Measurements from ENCODE around the gene OPCML. TPM values are rescaled to one million over a fixed set of nuclear protein-coding genes. Genes with fewer than 3 reads are reported as not detected.

The OPCML gene
- total RNA-seq, 1 donor from 2014 or later: 0.12 TPM

DNA sequence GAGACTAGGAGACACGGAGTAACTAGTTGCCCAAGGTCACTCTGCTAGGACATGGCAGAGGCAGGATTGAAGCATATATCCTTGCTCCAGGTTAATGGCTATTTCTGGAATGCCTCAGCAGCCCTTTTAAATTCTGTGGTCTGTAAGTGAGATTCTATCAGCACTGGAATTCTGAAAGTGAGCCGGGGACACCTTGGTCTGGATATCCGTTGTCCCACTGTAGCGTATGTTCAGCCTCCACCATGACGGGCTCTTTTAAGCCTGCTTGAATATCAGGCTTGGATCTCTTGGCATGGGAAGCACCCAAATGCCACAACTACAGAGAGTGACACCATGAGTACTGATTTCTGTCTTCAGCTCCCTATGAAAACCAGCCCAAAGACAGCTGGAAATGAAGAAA, 254.4 kb downstream of the OPCML start:
- H3K4me3 ChIP-seq: no peak overlapping the region
- H3K27me3 ChIP-seq (ENCODE audit: low read depth): no peaks in the 10 kb centered on the region
- H3K27ac ChIP-seq: no peak overlapping the region
- intact Hi-C loops (cut with DNase I): no loop called here
- TF ChIP-seq, protein P1, sequence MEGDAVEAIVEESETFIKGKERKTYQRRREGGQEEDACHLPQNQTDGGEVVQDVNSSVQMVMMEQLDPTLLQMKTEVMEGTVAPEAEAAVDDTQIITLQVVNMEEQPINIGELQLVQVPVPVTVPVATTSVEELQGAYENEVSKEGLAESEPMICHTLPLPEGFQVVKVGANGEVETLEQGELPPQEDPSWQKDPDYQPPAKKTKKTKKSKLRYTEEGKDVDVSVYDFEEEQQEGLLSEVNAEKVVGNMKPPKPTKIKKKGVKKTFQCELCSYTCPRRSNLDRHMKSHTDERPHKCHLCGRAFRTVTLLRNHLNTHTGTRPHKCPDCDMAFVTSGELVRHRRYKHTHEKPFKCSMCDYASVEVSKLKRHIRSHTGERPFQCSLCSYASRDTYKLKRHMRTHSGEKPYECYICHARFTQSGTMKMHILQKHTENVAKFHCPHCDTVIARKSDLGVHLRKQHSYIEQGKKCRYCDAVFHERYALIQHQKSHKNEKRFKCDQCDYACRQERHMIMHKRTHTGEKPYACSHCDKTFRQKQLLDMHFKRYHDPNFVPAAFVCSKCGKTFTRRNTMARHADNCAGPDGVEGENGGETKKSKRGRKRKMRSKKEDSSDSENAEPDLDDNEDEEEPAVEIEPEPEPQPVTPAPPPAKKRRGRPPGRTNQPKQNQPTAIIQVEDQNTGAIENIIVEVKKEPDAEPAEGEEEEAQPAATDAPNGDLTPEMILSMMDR (IDR thresholded peaks at IDR 0.05): no peak
- DNase-seq: no peak
- no peaks in the 10 kb centered on the region for H3K4me1 ChIP-seq
- H3K9me3 ChIP-seq: no peaks in the 10 kb centered on the region
- no peaks in the 10 kb centered on the region for H3K36me3 ChIP-seq
- no peak for ATAC-seq

DNA sequence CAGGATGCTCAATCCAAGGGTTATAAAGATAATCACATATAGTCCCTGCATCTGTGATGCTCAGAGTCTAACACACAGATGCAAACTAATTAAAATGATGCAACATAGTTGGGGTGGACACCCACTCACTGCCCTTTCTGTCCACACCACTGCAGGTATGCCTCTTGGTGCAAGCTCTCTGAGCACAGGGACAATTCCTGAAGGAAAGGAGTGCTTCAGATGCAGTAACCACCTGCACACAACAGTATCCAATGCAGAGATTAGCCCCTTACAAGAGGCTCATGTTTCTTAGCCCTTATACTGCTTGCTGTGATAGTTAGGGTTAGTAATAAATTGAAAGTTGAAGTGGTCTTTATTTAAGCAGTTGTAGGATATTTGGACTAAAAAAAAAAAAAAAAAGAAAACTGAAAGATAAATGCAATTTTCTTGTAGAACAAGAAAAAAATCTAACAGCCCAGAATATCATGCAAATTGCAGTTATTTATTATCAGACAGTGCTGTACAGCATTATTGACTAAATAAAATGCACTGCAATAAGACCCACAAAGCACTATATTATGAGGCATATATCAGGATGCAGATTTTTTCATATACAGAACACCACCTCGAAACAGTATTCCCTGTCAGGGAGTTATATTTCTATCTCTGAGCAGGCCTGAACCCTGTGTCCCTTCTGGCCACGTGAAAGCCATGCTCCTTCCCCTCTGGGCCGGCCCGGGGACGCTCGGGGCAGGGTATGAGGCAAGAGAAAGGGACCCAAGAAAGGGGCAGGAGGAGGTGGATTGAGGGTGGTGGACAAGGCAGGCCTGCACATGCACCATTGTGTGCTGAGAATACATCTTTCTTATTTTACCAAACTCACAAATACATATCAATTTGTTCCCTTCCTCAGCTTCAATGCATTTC, 260.2 kb downstream of the OPCML start:
- DNase-seq (no peak), ATAC-seq (no peak)
- Histone ChIP-seq H3K4me1 (no peaks in the 10 kb centered on the region), H3K36me3 (no peaks in the 10 kb centered on the region), H3K9me3 (no peaks in the 10 kb centered on the region), H3K27me3 (ENCODE audit: low read depth) (no peaks in the 10 kb centered on the region), H3K4me3 (no peak overlapping the region), H3K27ac (no peak overlapping the region)
- TF ChIP-seq, protein P1 (IDR thresholded peaks at IDR 0.05): no peak
- intact Hi-C loops (cut with DNase I): no loop called here

DNA sequence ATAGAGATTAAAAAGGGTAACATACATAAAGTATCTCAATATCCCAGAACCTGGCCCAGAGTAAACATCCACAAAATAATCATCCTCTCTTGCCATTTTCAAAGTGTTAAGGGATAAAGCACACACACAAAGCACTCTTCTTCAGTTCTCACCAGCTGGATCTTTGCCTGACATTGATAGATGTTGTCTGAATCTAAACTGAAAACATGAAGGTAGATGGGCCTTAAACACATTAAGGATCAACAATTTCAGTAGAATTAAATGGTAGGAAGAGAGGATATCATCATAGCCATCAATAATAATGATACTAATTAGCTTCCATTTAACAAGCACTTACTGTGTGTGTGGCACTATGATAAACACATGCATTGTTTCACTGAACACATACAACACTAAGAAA, 261.1 kb downstream of the OPCML start:
- no peak overlapping the region for H3K27ac ChIP-seq
- H3K4me3 ChIP-seq: no peak overlapping the region
- TF ChIP-seq, protein P1 (IDR thresholded peaks at IDR 0.05): no peak
- intact Hi-C loops (cut with DNase I): no loop called here
- H3K36me3 ChIP-seq: no peaks in the 10 kb centered on the region
- ATAC-seq (no peak), DNase-seq (no peak)
- H3K4me1 ChIP-seq: no peaks in the 10 kb centered on the region
- H3K9me3 ChIP-seq: no peaks in the 10 kb centered on the region
- H3K27me3 ChIP-seq (ENCODE audit: low read depth): no peaks in the 10 kb centered on the region

DNA sequence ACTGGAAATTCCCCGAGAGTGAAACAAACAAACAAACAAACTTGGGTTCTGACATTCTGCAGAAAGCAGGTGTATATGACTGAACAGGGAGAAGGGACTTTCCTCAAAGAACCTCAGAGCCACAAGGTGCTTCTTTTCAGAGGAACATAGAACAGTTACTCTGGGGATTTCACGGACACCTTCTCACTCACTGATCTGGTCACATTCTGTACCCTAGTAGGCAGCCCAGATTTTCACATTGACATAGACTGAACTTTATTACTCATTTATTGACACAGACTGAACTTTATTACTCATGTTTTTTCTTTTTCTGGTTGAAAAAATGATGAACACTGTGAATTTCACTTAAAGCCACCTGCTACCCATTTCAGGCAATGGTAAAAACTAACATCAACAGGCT, 263.0 kb downstream of the OPCML start:
- H3K4me1 ChIP-seq: no peaks in the 10 kb centered on the region
- intact Hi-C loops (cut with DNase I): no loop called here
- H3K27ac ChIP-seq: no peak overlapping the region
- no peak for ATAC-seq
- no peak for DNase-seq
- no peaks in the 10 kb centered on the region for H3K27me3 ChIP-seq (ENCODE audit: low read depth)
- H3K4me3 ChIP-seq: no peak overlapping the region
- H3K36me3 ChIP-seq: no peaks in the 10 kb centered on the region
- TF ChIP-seq, protein P1 (IDR thresholded peaks at IDR 0.05): no peak
- no peaks in the 10 kb centered on the region for H3K9me3 ChIP-seq

DNA sequence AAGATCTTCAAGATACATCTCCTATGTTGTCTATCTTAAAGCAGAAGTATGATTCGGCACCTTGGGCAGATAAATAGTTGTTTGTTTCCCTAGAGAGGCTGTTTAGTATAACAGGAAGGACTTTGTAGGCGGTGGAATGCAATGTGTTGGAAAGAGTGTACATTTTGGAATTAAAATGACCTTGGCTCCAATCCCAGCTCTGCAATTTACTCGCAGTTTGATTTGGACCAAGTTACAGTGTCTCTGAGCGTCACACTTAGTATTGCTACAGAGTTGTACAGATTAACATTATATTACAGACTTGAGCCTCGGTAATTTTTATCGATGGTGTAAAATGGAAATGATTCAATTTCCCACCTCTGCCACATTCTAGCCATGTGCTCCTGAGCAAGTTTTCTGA, 265.3 kb downstream of the OPCML start:
- no peak for ATAC-seq
- TF ChIP-seq, protein P1 (IDR thresholded peaks at IDR 0.05): no peak
- Histone ChIP-seq H3K4me1 (no peaks in the 10 kb centered on the region), H3K27ac (no peak overlapping the region), H3K36me3 (no peaks in the 10 kb centered on the region), H3K4me3 (no peak overlapping the region), H3K27me3 (ENCODE audit: low read depth) (no peaks in the 10 kb centered on the region), H3K9me3 (no peaks in the 10 kb centered on the region)
- intact Hi-C loops (cut with DNase I): no loop called here
- DNase-seq: no peak

Data from lower lobe of right lung (tissue), 2 donors.